Non-pigmented ciliary epithelial cell (primary cell): ENCODE measurements around the gene CHID1.

Experiments
- DNase-seq: peaks from one replicate; pipeline ENCODE4 v3.0.0-alpha.2; 2010; ENCODE audit warnings: low read depth

The CHID1 gene

GRCh38 chr11:888310-889212 lies 22.0 kb downstream of the CHID1 start:
- no peak for DNase-seq

GRCh38 chr11:887589-887988 lies 23.0 kb downstream of the CHID1 start:
- DNase-seq, result no peak

GRCh38 chr11:886568-886967 lies 24.0 kb downstream of the CHID1 start:
- no peak for DNase-seq

GRCh38 chr11:884578-885070 lies 26.0 kb downstream of the CHID1 start:
- DNase-seq, result no peak

- DNase-seq, result no peak
Measured at GRCh38 chr11:883527-883926, 27.1 kb downstream of the CHID1 start.

GRCh38 chr11:882596-882995 lies 28.0 kb downstream of the CHID1 start:
- no peak for DNase-seq

- no peak for DNase-seq
Measured at GRCh38 chr11:880447-880846, 30.2 kb downstream of the CHID1 start.

GRCh38 chr11:877565-877964 lies 33.0 kb downstream of the CHID1 start:
- DNase-seq, result no peak

GRCh38 chr11:876545-876944 lies 34.1 kb downstream of the CHID1 start:
- no peak for DNase-seq

- DNase-seq, result no peak
Measured at GRCh38 chr11:875769-876301, 34.8 kb downstream of the CHID1 start.

- DNase-seq, result no peak
Measured at GRCh38 chr11:875203-875602, 35.4 kb downstream of the CHID1 start.

GRCh38 chr11:873706-874105 lies 36.9 kb downstream of the CHID1 start:
- DNase-seq, result no peak

GRCh38 chr11:872799-873198 lies 37.8 kb downstream of the CHID1 start:
- no peak for DNase-seq

GRCh38 chr11:871472-871871 lies 39.1 kb downstream of the CHID1 start:
- no peak for DNase-seq

- no peak for DNase-seq
Measured at GRCh38 chr11:870418-870817, 40.2 kb downstream of the CHID1 start.

GRCh38 chr11:870127-870413 lies 40.5 kb downstream of the CHID1 start:
- DNase-seq, result no peak

- no peak for DNase-seq
Measured at GRCh38 chr11:869399-870126, 41.0 kb downstream of the CHID1 start.

GRCh38 chr11:868802-869201 lies 41.8 kb downstream of the CHID1 start:
- no peak for DNase-seq

- no peak for DNase-seq
Measured at GRCh38 chr11:868394-868793, 42.2 kb downstream of the CHID1 start.

GRCh38 chr11:867856-868358 lies 42.7 kb downstream of the CHID1 start:
- DNase-seq, result no peak

GRCh38 chr11:866481-866880 lies 44.1 kb downstream of the CHID1 start:
- DNase-seq, result no peak

GRCh38 chr11:865462-866430 lies 44.9 kb downstream of the CHID1 start:
- no peak for DNase-seq
